ENCODE data around the gene BCAS3.
"Not testable (repeated sequence)": the region's sequence is repeated elsewhere in the genome, so short reads cannot be mapped to it uniquely, and the experiment has no call there.

The BCAS3 gene

DNA sequence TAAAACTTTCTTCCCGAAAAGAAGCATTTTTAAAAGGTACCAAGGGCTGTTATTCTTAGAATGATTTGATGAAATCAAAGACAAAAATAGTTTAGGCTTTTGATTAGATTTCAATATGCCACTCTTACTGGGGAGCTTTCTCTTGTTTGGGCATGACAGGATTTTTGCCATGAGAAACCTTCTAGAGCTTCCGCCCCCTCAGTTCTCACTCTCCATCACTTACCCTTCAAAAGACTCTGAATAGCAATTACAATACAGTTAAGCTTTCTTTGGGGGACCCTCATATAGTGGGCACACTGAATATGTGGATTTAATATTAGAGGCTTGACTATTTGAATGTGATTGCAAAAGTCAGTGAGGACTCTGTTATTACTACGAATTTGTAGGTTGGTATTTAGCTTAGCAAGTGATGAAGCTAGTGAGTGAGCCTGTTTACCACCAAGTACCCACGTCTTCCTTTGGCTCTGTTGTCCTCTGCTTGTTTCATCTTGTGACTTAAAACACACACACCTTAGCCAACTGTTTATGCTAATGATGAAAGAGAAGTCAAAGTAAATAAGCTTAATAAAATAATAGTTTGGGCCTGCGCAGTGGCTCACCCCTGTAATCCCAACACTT is 563.3 kb downstream of the BCAS3 start:
- no peak for DNase-seq

DNA sequence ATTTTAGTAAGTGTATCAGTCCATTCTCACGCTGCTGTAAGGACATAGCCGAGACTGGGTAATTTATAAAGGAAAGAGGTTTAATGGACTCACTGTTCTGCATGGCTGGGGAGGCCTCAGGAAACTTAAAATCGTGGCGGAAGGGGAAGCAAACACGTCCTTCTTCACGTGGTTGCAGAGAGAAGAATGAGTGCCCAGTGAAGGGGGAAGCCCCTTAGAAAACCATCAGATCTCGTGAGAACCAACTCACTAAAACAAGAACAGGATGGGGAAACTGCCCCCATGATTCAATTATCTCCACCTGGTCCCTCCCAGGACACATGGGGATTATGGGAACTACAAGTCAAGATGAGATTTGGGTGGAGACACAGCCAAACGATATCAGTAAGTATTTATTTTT is 567.3 kb downstream of the BCAS3 start:
- DNase-seq: not testable (repeated sequence)

DNA sequence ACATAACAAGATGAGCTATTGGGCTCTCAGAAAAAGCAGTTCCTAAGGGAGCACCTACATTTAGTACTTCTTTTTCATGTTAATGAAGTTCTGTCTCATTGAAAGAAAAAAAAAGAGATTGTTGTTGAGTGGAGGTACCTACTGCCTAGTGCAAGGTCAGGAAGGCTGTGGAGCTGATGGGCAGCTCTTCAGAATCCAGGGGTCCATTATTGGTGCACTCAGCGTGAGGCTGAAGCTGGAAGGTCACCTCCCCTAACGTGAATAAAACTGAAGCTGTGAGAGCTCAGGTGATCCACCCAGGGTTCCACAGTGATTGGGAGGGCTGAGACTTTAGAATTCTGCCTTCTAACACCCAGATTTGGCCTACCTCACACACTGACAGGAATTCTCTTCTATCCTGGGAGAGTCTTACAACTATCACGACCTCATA is 568.1 kb downstream of the BCAS3 start:
- no peak for DNase-seq

DNA sequence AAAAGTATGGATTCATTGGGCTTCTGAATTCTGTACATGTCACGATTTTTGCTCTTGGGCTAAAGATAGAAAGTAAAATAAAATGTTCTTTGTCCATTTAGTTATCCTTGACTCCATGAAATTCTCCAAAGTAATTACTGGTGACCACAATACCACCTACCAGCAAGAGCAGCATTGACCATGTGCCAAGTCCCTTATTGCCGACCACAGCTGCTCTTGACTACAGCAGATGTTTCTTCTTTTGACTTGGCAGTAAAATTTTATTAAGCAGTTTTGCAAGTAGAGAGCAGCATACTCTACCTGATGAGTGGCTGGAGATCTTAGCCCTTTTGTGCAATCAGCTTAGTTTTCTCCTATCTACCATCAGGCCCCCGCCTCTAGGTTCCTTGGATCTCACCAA is 569.8 kb downstream of the BCAS3 start:
- no peak for DNase-seq

DNA sequence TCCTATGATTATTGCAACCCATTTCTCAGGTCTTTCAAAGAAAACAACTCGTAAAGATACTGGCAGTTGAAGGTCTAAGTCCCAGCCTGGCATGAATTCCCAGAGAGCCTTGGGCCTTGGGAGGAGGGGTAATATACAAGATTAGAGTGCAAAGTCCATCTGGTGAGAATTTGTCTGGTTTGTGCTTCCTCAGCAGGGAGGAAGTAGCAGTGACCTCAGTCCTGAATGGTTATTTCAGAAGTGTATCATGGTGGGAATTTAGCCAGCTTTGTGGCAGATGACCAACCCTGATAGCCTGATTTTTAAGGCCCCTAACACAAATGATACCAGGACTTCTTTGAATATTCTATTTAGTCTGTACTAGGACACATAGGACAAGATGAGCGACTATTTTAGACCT is 570.7 kb downstream of the BCAS3 start:
- no peak for DNase-seq

DNA sequence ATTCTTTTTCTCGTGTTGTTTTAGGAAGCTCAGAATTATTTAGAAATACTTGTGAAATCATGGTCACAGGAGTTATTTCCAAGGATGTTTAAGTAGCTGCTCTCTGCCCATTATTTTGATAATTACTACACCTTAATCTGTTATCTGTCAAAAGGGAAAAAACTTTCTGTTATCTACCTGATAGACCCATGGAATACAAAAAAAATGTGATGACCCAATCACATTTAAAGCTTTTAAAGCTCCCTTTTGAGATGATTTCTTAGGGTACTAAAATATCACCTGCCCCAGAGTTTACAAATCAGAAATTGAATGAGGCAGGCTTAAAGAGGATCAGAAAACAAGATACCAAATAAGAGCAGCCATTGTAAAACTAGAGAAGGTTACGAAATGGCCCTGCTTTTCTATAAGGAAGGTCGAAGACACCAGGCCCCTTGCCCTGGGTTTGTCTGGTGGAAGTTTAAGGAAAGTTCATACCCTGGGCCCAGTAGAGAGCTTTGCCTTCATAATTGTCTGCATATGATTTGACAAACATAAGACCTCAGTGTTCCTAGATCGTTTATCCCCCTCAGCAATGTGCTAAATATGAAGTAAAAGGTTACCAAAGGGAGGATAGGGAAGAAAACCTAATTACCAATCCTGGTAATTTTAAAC is 572.1 kb downstream of the BCAS3 start:
- no peak for DNase-seq

DNA sequence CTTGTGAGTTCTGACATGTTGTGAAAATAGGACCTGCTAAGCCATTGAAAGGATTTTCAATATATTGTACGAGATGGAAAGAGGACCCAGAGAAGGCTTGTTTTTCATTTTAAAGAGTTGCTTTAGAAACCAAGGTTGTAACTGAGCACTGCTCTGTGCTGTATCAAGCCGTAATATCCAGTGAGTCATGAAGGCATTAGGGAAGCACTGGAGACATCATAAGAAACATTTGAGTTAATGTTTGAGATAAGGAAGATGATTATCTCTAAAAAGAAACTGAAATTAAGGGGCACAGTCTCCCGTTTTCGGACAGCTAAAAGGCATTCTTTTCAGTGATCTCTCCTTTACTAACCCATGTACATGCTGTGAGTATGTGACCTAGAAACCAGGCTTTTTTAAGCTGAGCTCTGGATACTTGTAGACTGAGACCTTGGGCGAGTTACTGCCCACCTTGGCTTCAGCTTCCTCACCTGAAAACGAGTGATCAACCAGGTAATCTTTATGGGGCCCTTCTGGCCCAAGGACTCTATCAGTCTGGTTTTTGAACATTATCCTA is 572.8 kb downstream of the BCAS3 start:
- no peak for DNase-seq

DNA sequence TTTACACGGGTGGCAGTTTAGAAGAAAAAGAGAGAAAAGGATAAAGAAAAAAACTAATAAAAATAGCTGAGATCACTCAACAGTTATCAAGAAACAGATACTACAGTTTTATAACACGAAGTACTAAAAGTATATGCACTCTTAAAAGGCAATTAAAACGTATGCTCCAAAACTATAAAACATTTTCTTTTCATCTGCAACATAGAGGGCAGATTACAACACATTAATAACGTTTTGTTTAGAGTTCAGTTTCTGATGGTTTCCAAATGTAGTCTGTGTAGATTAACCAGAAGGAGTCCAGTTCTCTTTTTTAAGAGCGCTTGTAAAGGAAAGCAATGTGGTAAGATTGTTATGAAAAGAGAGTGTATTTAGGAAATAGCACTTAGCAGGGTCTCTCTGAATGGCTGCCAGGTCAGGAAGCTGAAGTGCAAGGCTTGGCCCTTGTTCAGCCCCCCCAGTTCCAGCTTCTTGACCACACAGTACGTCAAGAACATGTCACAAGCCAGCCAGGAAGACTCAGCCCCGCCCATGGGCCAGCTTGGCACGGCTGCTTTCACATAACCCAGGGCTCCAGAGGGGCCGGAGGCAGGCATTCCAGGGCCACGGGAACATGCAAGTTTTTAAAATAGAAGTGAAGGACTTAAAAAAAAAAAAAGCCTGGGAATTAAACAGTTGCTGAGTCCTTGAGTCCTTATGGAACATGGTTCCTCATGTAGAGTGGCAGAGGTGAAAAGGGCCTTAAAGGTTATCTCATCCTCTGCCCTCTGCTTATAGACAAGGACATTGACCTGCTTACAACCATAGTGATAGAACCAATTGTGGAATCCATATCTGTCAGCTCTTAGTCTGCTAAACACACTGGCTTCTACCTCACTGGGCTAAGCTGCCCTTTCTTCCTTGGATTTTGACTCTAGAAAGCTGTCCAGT is 574.6 kb downstream of the BCAS3 start:
- DNase-seq: no peak

DNA sequence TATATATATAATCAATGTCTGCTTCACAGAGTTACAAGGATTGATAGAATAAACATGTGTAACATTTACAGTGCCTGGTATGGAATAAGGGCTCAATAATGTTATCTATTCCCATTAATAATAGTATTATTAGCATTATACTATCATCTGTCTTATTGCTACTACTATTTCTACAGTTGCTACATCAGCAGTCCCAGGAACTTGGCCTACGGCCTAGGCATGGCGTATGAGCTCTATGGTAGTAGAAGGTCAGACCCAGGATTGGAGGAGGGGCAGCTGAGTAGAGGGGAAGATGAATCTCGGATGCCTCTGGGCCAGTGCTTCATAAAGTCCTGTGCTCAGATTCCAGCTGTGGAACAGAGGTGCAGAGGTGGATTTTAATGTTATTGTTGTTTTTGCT is 575.7 kb downstream of the BCAS3 start:
- no peak for DNase-seq

DNA sequence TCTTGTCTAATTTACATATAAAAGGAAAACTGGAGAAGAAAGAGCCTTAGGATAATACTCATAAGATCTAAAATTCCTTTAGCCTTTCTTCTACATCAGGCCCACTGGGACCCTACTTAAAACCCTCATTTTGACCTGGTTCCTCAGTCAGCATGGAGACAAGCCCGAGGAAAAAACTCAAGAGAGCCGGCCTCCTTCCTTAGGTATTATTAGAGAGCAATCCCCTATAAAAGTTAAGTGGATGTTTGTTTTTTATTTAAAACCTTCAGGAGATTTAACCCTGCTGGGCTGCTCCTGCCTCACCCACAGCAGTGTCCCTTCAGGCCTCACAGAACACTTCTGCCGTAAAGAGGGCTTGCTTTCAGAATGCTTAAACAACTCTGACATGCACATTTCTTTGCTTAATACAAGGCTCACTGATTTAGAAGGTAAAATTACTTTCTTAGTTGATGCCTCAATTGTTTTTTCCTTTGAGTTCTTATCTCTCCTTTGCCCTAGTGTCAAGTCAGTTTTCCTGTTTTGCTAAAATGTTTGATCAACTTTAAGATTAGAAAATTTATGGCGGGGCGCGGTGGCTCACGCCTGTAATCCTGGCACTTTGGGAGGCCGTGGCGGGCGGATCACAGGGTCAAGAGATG is 576.4 kb downstream of the BCAS3 start:
- DNase-seq: no peak

DNA sequence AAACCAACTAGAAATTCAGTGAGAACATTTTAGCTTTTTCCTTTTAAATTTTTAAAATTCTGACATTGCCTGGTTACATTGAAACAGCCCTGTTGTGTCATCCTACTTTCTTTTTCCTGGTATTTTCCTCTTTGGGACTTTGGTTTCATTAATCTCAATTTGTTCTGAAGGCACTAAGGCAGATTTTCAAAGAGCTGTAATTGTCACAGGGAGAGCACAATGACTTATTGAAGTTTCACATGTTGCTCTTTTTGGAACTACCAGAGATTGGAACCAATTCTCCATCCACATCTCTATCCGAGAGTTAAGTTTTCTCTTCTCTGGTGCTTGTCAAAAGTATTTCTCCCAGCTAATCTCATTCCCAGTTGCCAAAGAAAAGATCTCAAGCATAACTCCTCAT is 577.3 kb downstream of the BCAS3 start:
- no peak for DNase-seq

DNA sequence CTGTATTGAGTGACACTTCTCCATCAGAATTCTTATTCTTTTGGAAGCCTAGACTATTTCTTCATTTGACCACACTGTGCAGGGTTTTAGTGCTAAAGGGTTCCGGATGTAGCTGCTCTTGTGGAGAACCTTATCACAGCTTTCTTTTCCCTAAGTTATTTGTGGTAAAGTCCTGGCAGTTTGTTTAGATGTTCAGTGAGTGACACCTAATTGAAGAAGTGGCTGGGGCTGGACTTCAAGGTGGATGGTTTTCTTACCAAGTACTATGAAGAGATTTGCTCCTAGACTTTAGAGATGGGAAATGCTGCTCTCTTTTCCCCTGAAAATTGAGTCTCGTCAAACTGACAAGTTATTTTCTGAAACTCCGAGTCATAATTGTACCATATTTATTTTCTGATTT is 578.0 kb downstream of the BCAS3 start:
- no peak for DNase-seq

DNA sequence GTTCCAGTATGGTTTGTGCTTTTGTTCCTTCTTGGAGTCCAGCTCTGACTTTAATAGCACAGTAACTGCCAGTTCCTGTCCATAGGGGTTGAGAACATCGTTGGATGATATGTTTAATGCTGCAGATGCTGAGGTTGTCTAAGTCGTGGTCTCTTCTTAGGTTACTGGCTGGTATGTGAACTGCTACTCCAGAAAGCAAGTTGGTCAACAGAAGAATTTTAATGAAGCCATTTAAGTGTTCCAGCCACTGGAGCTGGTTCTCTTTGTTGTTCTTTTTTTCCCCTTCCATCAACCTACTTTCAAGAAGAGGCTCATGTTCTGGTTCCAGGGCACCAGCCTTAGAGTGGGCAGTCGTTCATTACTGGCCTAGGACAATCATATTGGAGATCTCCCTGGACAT is 581.7 kb downstream of the BCAS3 start:
- no peak for DNase-seq

DNA sequence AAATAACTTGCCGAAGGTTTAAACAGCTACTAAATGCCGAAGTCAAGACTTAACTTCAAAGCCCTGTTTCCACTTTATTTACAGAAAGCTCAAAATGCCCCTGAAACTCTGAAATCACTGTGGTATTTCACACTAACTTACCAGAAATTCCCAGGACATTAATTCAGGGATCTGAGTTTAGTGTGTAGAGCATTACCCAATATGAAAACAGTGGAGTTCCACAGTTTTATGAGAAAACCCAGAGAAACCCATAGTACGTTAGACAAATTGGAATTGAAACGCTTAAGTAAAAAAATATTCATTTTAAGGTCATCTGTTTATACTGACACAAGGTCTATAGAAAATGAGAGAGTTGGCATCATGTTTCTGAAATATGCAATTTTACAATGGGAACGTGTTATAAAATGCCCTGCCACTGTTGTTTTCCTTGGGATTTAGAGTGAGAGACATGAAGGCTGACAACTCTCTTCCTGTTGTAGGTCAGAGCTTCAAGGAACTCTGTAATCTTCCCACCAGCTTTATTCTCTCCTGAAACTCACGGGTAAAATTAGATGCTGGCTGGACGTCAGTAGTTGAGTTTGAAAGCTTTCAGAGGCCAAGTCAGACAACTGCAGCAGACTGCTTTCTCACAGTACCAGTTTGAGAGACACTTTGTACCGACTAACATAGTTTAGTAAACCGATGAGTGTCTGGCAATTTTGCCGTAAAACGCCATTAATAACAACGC is 582.6 kb downstream of the BCAS3 start:
- DNase-seq: no peak

DNA sequence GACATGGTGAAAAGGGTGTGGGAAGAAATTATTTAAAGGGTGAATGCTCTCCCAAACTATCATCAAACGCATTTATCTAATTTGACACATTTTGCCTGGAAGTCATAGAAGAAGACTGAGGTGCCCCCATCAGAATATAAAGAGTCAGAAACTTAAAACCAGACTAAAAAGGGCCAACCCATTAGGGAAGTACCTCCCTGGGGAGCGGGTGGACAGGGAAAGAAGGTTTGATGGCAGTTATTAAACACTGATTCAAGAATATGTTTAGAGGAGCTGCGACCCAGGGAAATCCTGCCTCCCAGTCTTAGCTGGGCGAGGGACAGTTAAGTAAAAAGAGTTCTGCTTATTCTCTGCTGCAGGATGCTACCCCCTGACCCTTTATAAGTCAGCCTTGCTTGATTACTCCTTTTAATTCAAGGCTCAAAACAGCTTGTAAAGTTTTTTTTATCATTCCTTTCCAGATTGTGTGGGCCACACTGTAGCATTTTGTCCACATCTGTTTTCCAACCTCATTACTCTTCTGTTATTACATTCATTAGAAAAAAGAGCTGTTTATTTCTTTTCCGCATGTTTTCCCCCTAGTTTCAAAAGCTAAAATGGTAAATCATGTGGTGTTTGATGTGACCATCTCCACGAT is 583.5 kb downstream of the BCAS3 start:
- DNase-seq: no peak

DNA sequence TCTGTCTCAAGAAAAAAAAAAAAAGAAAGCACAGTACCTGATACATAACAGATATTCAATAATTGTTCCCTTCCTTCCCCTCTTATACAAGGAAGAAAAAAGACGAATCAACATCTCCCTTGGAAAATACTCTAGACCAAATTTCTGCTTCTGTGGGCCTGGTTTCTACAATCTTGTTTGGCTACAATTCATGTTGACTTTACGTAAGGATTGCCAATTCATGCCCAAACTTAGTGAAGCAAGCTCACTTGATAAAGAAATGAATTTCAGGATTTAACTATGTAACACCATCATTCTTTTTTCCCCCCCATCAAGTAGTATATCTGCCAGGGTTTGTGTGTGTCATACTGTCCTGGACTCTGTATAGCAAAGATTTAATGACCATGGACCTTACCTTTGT is 587.7 kb downstream of the BCAS3 start:
- no peak for DNase-seq

DNA sequence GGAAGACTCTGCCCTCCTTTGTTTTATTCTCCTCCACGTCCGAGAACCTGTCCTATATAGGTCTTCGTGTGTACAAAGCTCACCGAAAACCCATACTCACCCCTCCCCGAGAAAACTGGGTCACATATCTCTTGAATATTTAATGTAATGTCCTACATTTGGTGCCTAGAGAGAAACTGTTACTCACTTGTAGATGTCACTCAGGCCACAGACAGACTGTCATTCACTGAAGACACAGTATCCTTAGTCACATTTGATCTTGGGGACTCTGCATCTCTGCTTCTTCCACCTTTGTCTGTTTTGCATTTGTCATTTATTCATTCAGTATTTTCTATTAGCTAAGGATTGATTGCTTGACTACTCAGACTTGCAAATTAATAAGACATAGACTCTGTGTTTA is 590.2 kb downstream of the BCAS3 start:
- no peak for DNase-seq

DNA sequence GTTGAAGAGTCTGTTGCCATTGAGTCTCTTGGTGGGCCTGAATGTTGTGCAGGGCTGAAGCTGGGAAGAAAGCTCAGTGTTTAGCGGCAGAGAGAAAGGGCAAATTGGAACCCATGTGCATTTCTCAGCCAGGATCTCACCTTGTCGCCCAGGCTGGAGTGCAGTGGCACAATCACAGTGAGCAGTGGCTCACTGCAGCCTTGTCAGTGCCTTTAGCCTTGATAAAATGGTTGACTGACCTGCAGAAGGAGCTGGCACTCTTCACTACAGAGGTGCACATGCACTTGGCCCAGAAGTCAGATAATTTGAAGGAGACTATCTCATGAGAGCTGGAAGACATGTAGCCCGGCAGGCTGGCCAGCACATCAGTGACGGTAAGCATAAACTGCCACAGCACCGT is 597.7 kb downstream of the BCAS3 start:
- no peak for DNase-seq

DNA sequence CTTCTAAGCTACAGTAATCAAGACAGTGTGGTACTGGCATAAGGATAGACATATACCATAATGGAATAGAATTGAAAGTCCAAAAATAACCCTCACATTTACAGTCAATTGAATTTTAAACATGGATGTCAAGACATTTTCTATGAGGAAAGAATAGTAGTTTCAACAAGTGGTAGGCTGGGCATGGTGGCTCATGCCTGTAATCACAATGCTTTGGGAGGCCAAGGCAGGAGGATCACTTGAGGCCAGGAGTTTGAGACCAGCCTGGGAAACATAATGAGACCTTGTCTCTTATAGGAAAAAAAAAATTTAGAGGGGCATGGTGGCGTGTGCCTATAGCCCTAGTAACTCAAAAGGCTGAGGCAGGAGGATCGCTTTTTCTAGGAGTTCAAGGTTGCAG is 599.2 kb downstream of the BCAS3 start:
- DNase-seq: no peak

DNA sequence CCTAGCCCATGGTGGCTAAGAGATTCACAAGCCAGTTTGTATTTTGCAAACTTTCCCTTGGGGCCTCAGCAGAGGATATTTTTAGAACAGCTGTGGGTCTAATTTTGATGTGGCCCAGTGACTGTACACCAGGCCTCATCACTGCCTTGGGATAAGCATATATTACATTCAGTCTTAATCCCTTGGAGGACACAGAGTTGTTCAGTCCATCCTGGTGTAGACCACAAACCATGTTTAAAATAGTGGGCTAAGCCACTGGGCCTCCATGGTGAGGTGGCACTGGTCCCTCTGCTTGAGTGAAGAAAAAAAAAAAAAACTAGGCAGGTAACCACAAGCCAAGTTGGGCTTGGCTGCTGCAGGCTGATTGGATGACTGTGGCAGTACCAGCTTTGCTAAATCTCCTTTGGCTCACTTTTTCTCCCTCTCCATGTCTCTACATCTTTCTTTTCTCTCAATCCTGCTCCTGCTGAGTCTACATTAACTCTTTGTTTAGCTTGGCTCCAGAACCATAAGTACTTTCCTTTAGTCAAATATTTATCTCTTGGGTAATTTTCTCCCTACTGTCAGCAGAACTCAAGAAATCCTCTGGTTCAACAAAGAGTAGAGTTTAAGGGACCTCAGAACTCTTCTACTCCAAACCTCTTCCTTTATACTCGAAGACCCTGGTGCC is 602.0 kb downstream of the BCAS3 start:
- DNase-seq: no peak

DNA sequence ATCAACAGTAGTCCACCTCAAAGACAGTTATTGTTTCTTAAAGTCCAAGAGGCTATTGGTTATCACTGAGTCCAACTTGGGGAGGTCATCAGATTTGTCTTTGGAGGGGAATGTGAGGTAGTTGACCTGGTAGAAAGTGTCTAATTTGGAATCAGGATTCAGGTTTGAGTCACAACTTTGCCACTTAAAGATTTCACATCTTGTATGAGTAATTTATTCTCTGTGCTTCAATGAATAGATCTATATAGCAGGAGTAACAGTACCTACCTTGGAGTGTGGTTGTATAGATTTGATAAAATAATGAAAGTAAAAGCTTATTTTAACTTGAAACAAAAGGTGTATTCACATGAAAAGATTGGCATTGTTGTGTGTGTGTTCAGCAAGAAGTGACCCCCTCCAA is 602.7 kb downstream of the BCAS3 start:
- no peak for DNase-seq
